Breast epithelium (tissue), 4 donors: Measurements from ENCODE around the gene ENG. TPM values are rescaled to one million over a fixed set of nuclear protein-coding genes. Genes with fewer than 3 reads are reported as not detected.

Source experiments
- DNase-seq, 2 donors: peaks; one replicate each; pipeline ENCODE4 v3.0.0-alpha.2; 2019; ENCODE audit warnings: low spot score in 2 of 2
- H3K27ac ChIP-seq, 2 donors: fragments of 200-600 bp; sonication (generic) in 1 of 2; one replicate each; pipeline ENCODE4 v1.5.1; 2016 to 2019; ENCODE audit warnings: mild to moderate bottlenecking in 1 of 2
- H3K27me3 ChIP-seq, 2 donors: fragments of 200-600 bp; sonication (generic) in 1 of 2; one replicate each; pipeline versions ENCODE4 v1.5.1 to v1.6.0; 2017 to 2019; ENCODE audit warnings: control low read depth in 1 of 2, mild to moderate bottlenecking in 1 of 2
- H3K36me3 ChIP-seq: fragments of 200-600 bp; one replicate; pipeline ENCODE4 v1.5.1; 2019
- H3K4me1 ChIP-seq, 2 donors: fragments of 200-600 bp; sonication (generic); one replicate each; pipeline ENCODE4 v1.5.1; 2016 to 2019; ENCODE audit warnings: control low read depth in 1 of 2
- H3K4me3 ChIP-seq, 3 donors: fragments of 200-600 bp; sonication (generic); 1 replicate in 2 of 3; 2 replicates in 1 of 3; pipeline ENCODE4 v1.5.1; 2016 to 2019; ENCODE audit warnings: mild to moderate bottlenecking in 3 of 3, moderate library complexity in 2 of 3
- H3K9me3 ChIP-seq, 2 donors: fragments of 200-600 bp; sonication (generic) in 1 of 2; one replicate each; pipeline ENCODE4 v1.5.1; 2016 to 2019; ENCODE audit warnings: control low read depth in 1 of 2
- intact Hi-C: fragments of 100-400 bp; cut with DNase I; formaldehyde crosslinking; loops from one replicate; pipeline ENCODE4 v1.15.1; 2023; ENCODE audit warnings: low total_unique reads
- total RNA-seq, 3 donors: library from RNA; depleted of rRNA; stranded (reverse); fragments of >200 nt; gene quantifications; one replicate each; pipeline ENCODE4 v1.1.0, GENCODE V29; 2016
- TF ChIP-seq, protein P1 (sequence below), 3 donors: fragments of 450-650 bp; IDR thresholded peaks; one replicate each; pipeline ENCODE4 v1.5.1; 2016 to 2017; ENCODE audit warnings: antibody characterized with exemption in 3 of 3, mild to moderate bottlenecking in 3 of 3, moderate library complexity in 3 of 3

The ENG gene
- total RNA-seq, 3 donors from 2014 or later = 21.5 to 50.8 (median 30.9) TPM

DNA sequence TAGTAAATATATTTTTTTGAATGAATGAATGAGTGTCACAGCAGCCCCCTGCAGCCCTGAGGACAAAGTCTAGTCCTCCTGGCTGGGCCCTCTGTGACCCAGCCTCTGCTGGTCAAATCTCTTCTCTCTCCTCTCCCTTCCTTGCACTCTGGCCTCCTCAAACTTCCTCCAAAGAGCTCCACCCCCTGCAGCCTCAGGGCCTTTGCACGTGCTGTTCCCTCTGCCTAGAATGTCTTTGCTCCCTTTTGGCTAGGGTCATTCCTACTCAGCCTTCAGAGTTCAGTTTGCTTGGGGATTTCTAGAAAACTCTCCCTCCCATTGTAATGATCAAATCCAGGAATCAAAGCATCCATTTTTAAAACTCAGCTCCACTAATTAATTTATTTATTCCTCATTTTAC is 89.0 kb downstream of the ENG start:
- Histone ChIP-seq H3K27ac (no peak overlapping the region), H3K4me1 (no peaks in the 10 kb centered on the region), H3K9me3 (no peaks in the 10 kb centered on the region), H3K27me3 (no peaks in the 10 kb centered on the region), H3K36me3 (no peaks in the 10 kb centered on the region), H3K4me3 (no peak overlapping the region)
- intact Hi-C loops = no loop called here
- TF ChIP-seq, protein P1, sequence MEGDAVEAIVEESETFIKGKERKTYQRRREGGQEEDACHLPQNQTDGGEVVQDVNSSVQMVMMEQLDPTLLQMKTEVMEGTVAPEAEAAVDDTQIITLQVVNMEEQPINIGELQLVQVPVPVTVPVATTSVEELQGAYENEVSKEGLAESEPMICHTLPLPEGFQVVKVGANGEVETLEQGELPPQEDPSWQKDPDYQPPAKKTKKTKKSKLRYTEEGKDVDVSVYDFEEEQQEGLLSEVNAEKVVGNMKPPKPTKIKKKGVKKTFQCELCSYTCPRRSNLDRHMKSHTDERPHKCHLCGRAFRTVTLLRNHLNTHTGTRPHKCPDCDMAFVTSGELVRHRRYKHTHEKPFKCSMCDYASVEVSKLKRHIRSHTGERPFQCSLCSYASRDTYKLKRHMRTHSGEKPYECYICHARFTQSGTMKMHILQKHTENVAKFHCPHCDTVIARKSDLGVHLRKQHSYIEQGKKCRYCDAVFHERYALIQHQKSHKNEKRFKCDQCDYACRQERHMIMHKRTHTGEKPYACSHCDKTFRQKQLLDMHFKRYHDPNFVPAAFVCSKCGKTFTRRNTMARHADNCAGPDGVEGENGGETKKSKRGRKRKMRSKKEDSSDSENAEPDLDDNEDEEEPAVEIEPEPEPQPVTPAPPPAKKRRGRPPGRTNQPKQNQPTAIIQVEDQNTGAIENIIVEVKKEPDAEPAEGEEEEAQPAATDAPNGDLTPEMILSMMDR (IDR thresholded peaks at IDR 0.05) = no peak
- DNase-seq = no peak

Other genes starting within 250 kb of the ENG start
- 10 to 100 TPM; 19.0 to 45.9 (median 43.2) TPM for gene STXBP1, start 242.4 kb downstream of the ENG start, total RNA-seq
- gene CFAP157, start 147.7 kb downstream of the ENG start, total RNA-seq = 1 to 10 TPM in 2 of 3 donors, not detected in 1; 2.0 TPM
- 10 to 100 TPM; 19.0 to 26.2 (median 23.3) TPM for gene PTRH1, start 139.0 kb downstream of the ENG start, total RNA-seq
- gene TTC16, start 138.6 kb downstream of the ENG start, total RNA-seq = under 1 TPM; under 0.01 to 0.59 (median 0.16) TPM
- 10 to 100 TPM in 1 of 3 donors, 1 to 10 TPM in 2; 9.5 to 16.7 (median 9.6) TPM for gene TOR2A, start 119.4 kb downstream of the ENG start, total RNA-seq
- 10 to 100 TPM in 1 of 3 donors, 1 to 10 TPM in 2; 6.0 to 15.4 (median 6.9) TPM for gene SH2D3C, start 76.0 kb downstream of the ENG start, total RNA-seq
- gene CDK9, start 68.6 kb downstream of the ENG start, total RNA-seq = 10 to 100 TPM; 60.0 to 70.4 (median 63.9) TPM
- gene FPGS, start 51.8 kb downstream of the ENG start, total RNA-seq = 100 to 1,000 TPM in 1 of 3 donors, 10 to 100 TPM in 2; 56.3 to 108 (median 78.6) TPM
- 10 to 100 TPM; 23.5 to 30.2 (median 23.6) TPM for gene AK1, start 23.0 kb upstream of the ENG start, total RNA-seq
- 100 to 1,000 TPM in 2 of 3 donors, 10 to 100 TPM in 1; 61.5 to 175 (median 103) TPM for gene ST6GALNAC6, start 44.9 kb upstream of the ENG start, total RNA-seq
- 10 to 100 TPM; 17.6 to 44.6 (median 24.0) TPM for gene ST6GALNAC4, start 62.4 kb upstream of the ENG start, total RNA-seq
- gene PIP5KL1, start 76.1 kb upstream of the ENG start, total RNA-seq = 10 to 100 TPM in 1 of 3 donors, 1 to 10 TPM in 2; 2.2 to 10.1 (median 5.2) TPM
- gene DPM2, start 83.2 kb upstream of the ENG start, total RNA-seq = 10 to 100 TPM; 10.6 to 17.4 (median 17.1) TPM
- 10 to 100 TPM in 2 of 3 donors, 1 to 10 TPM in 1; 7.7 to 32.1 (median 19.7) TPM for gene EEIG1, start 126.3 kb upstream of the ENG start, total RNA-seq
- gene NAIF1, start 212.7 kb upstream of the ENG start, total RNA-seq = 10 to 100 TPM in 2 of 3 donors, 1 to 10 TPM in 1; 8.8 to 13.1 (median 11.9) TPM
- 10 to 100 TPM; 27.2 to 43.9 (median 33.1) TPM for gene SLC25A25, start 213.6 kb upstream of the ENG start, total RNA-seq